Activated CD8-positive, alpha-beta memory T cell treated with anti-CD3 and anti-CD28 coated beads for 1 hour (primary cell): ENCODE results near the gene CCDC12.
A peak's percentile ranks its signal among the peaks of the same experiment; 100 is the strongest.

ENCODE experiments used
- DNase-seq, 2 donors: peaks; one replicate each; pipeline ENCODE4 v3.0.0-alpha.2; 2020; ENCODE audit warnings: low read depth in 1 of 2; ENCODE audit errors: extremely low read depth in 1 of 2

The CCDC12 gene

GRCh38 chr3:46895761-46896160 lies 80.8 kb downstream of the CCDC12 start:
- DNase-seq: no peak

GRCh38 chr3:46895204-46895660 lies 81.3 kb downstream of the CCDC12 start:
- DNase-seq: peak; percentile 38 to 72

GRCh38 chr3:46894256-46894655 lies 82.3 kb downstream of the CCDC12 start:
- no peak for DNase-seq

- no peak for DNase-seq
These were observed 82.8 kb downstream of the CCDC12 start for GRCh38 chr3:46893763-46894162.

GRCh38 chr3:46893146-46893748 lies 83.3 kb downstream of the CCDC12 start:
- DNase-seq: no peak

GRCh38 chr3:46892285-46893145 lies 84.0 kb downstream of the CCDC12 start:
- DNase-seq: no peak

- DNase-seq: no peak
These were observed 85.4 kb downstream of the CCDC12 start for GRCh38 chr3:46891132-46891531.

- DNase-seq: no peak
These were observed 86.4 kb downstream of the CCDC12 start for GRCh38 chr3:46890132-46890531.

- no peak for DNase-seq
These were observed 87.0 kb downstream of the CCDC12 start for GRCh38 chr3:46889381-46890110.

GRCh38 chr3:46888705-46889104 lies 87.8 kb downstream of the CCDC12 start:
- no peak for DNase-seq

- no peak for DNase-seq
These were observed 88.5 kb downstream of the CCDC12 start for GRCh38 chr3:46887980-46888494.

GRCh38 chr3:46885612-46886011 lies 90.9 kb downstream of the CCDC12 start:
- DNase-seq: no peak

GRCh38 chr3:46884929-46885328 lies 91.6 kb downstream of the CCDC12 start:
- no peak for DNase-seq

GRCh38 chr3:46884427-46884826 lies 92.1 kb downstream of the CCDC12 start:
- no peak for DNase-seq

- DNase-seq: no peak
These were observed 92.7 kb downstream of the CCDC12 start for GRCh38 chr3:46883830-46884185.

- DNase-seq: no peak
These were observed 93.3 kb downstream of the CCDC12 start for GRCh38 chr3:46883054-46883829.

- no peak for DNase-seq
These were observed 94.0 kb downstream of the CCDC12 start for GRCh38 chr3:46882377-46883053.

- DNase-seq: no peak
These were observed 94.8 kb downstream of the CCDC12 start for GRCh38 chr3:46881596-46882376.

GRCh38 chr3:46880884-46881595 lies 95.5 kb downstream of the CCDC12 start:
- DNase-seq: no peak
